C4-2B (cell line): ENCODE data around the gene MYO1E.

Source experiments
- ZFX ChIP-seq: fragments of 450-650 bp; IDR thresholded peaks from 2 replicates; pipeline ENCODE4 v1.6.1; 2017
- TF ChIP-seq, protein P1 (sequence below): fragments of 450-650 bp; conservative IDR thresholded peaks from 2 replicates; pipeline ENCODE4 v1.5.1; 2017; ENCODE audit warnings: mild to moderate bottlenecking

DNA sequence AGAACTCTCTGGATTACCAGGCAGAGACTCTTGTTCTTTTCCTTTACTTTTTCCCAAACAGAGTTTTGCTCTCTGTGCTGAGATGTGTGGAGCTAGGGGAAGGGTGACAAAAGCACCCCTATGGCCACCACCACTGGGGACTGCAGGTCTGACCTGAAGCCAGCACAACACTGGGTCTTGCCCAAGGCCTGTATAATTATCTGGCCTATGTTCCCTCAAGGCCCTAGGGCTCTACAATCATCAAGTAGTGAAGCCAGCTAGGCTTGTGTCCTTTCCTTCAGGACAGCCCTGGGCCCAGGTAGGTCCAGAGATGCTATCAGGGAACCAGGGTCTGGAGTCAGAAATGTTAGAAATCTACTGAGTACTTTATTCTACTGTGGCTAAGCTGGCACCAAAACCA is 28.4 kb downstream of the MYO1E start:
- TF ChIP-seq, protein P1, sequence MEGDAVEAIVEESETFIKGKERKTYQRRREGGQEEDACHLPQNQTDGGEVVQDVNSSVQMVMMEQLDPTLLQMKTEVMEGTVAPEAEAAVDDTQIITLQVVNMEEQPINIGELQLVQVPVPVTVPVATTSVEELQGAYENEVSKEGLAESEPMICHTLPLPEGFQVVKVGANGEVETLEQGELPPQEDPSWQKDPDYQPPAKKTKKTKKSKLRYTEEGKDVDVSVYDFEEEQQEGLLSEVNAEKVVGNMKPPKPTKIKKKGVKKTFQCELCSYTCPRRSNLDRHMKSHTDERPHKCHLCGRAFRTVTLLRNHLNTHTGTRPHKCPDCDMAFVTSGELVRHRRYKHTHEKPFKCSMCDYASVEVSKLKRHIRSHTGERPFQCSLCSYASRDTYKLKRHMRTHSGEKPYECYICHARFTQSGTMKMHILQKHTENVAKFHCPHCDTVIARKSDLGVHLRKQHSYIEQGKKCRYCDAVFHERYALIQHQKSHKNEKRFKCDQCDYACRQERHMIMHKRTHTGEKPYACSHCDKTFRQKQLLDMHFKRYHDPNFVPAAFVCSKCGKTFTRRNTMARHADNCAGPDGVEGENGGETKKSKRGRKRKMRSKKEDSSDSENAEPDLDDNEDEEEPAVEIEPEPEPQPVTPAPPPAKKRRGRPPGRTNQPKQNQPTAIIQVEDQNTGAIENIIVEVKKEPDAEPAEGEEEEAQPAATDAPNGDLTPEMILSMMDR = no peak
- TF ChIP-seq ZFX = no peak
